SK-N-SH (cell line): ENCODE data around the gene CASP5. TPM values are rescaled to one million over a fixed set of nuclear protein-coding genes. Genes with fewer than 3 reads are reported as not detected.

Experiments used
- CTCF ChIA-PET: fragments of 300-600, 350-600 bp; formaldehyde crosslinking; extraction: SDS; loops from one replicate; lab custom pipeline; 2021; lab: Yijun Ruan, JAX
- POLR2A ChIA-PET: fragments of 350-600 bp; sonication (Branson Sonifier 250); formaldehyde crosslinking; extraction: SDS; loops from one replicate; lab custom pipeline; 2020; ENCODE audit warnings: antibody characterized with exemption, inconsistent platforms; lab: Yijun Ruan, JAX
- DNase-seq: peaks from one replicate; pipeline ENCODE4 v3.0.0; 2012
- H2AFZ ChIP-seq: fragments of 200-600 bp; sonication (generic); 2 replicates; pipeline ENCODE4 v1.8.1; 2016; ENCODE audit warnings: antibody characterized with exemption, mild to moderate bottlenecking, low read depth
- H3F3A ChIP-seq: fragments of 200-600 bp; sonication (generic); replicated peaks from 2 replicates; pipeline ENCODE3; 2016; ENCODE audit warnings: antibody characterized with exemption, mild to moderate bottlenecking; ENCODE audit not compliant: insufficient read depth
- H3K27ac ChIP-seq, 2 experiments: fragments of 200-500 bp in 1 of 2; fragments of 200-600 bp in 1 of 2; sonication (Bioruptor generic) in 1 of 2; sonication (generic), shearing (Covaris generic) in 1 of 2; 2 replicates each; pipeline versions ENCODE4 v1.5.1 to v1.6.1; 2014 to 2016; ENCODE audit warnings: low read depth in 2 of 2, inconsistent platforms in 1 of 2, low read length in 1 of 2, mild to moderate bottlenecking in 1 of 2, mixed read lengths in 1 of 2
- H3K27me3 ChIP-seq: fragments of 200-600 bp; sonication (generic), shearing (Covaris generic); 2 replicates; pipeline ENCODE4 v1.6.1; 2016; ENCODE audit warnings: mixed run types; ENCODE audit not compliant: insufficient read depth
- H3K36me3 ChIP-seq, 2 experiments: fragments of 200-500 bp in 1 of 2; fragments of 200-600 bp in 1 of 2; sonication (Bioruptor generic) in 1 of 2; sonication (generic) in 1 of 2; replicated peaks in 1 of 2; 2 replicates each; pipeline versions ENCODE3 to v1.5.1; 2014 to 2016; ENCODE audit warnings: low read length in 1 of 2, mild to moderate bottlenecking in 1 of 2; ENCODE audit not compliant: insufficient read depth in 2 of 2, control insufficient read depth in 1 of 2
- H3K4me1 ChIP-seq, 2 experiments: fragments of 200-500 bp in 1 of 2; fragments of 200-600 bp in 1 of 2; sonication (Bioruptor generic) in 1 of 2; sonication (generic), shearing (Covaris generic) in 1 of 2; 2 replicates each; pipeline versions ENCODE4 v1.5.1 to v1.6.1; 2014 to 2016; ENCODE audit warnings: low read depth in 1 of 2, low read length in 1 of 2, mixed run types in 1 of 2; ENCODE audit not compliant: insufficient read depth in 2 of 2, control insufficient read depth in 1 of 2
- H3K4me2 ChIP-seq: fragments of 200-600 bp; sonication (generic), shearing (Covaris generic); 2 replicates; pipeline ENCODE4 v1.6.1; 2017; ENCODE audit warnings: mixed run types
- H3K4me3 ChIP-seq, 2 experiments: fragments of 200-500 bp in 1 of 2; fragments of 200-600 bp in 1 of 2; sonication (Bioruptor generic) in 1 of 2; sonication (generic), shearing (Covaris generic) in 1 of 2; 2 replicates each; pipeline versions ENCODE4 v1.5.1 to v1.8.1; 2014 to 2016; ENCODE audit warnings: low read depth in 2 of 2, inconsistent platforms in 1 of 2, low read length in 1 of 2, mild to moderate bottlenecking in 1 of 2, mixed read lengths in 1 of 2, moderate library complexity in 1 of 2
- H3K79me2 ChIP-seq: fragments of 200-600 bp; sonication (generic); 2 replicates; pipeline ENCODE4 v1.8.1; 2017; ENCODE audit warnings: mild to moderate bottlenecking; ENCODE audit not compliant: insufficient read depth
- H3K9ac ChIP-seq: fragments of 200-600 bp; sonication (generic); 2 replicates; pipeline ENCODE4 v1.6.1; 2017; ENCODE audit warnings: mixed run types
- H3K9me2 ChIP-seq: fragments of 200-600 bp; sonication (generic); 2 replicates; pipeline ENCODE4 v1.6.1; 2017; ENCODE audit warnings: mixed run types
- H3K9me3 ChIP-seq: fragments of 200-600 bp; sonication (generic); 2 replicates; pipeline ENCODE4 v1.6.1; 2017; ENCODE audit warnings: mixed run types, mild to moderate bottlenecking, moderate library complexity
- H4K20me1 ChIP-seq: fragments of 200-600 bp; sonication (generic); 2 replicates; pipeline ENCODE4 v1.6.1; 2017; ENCODE audit warnings: mild to moderate bottlenecking, mixed run types; ENCODE audit not compliant: insufficient read depth
- CHD2 ChIP-seq: fragments of 150-350 bp; IDR thresholded peaks from 2 replicates; pipeline ENCODE4 v1.6.1; 2018; ENCODE audit warnings: low read length; ENCODE audit not compliant: partially characterized antibody
- EP300 ChIP-seq, 2 experiments: IDR thresholded peaks; 2 replicates each; pipeline versions ENCODE4 v1.4.0 to v1.6.1; 2012; ENCODE audit warnings: borderline replicate concordance in 1 of 2, low read depth in 1 of 2, low read length in 1 of 2
- FOXJ3 ChIP-seq: sonication (generic); formaldehyde crosslinking; IDR thresholded peaks from 2 replicates; pipeline ENCODE4 v1.5.1; 2020; ENCODE audit warnings: mild to moderate bottlenecking, missing genetic modification reagents
- GATA2 ChIP-seq: sonication (generic); formaldehyde crosslinking; IDR thresholded peaks from 2 replicates; pipeline ENCODE4 v1.5.0; 2020; ENCODE audit warnings: mild to moderate bottlenecking, missing genetic modification reagents
- IRF3 ChIP-seq: fragments of 150-350 bp; IDR thresholded peaks from 2 replicates; pipeline ENCODE4 v1.6.1; 2016; ENCODE audit warnings: mild to moderate bottlenecking, low read depth, low read length
- JUND ChIP-seq: IDR thresholded peaks from 2 replicates; pipeline ENCODE4 v1.4.0; 2012
- MEF2A ChIP-seq: IDR thresholded peaks from 2 replicates; pipeline ENCODE4 v1.4.0; 2012; ENCODE audit warnings: low read depth, borderline replicate concordance
- NRF1 ChIP-seq: IDR thresholded peaks from 2 replicates; pipeline ENCODE4 v1.6.1; 2012; ENCODE audit warnings: low read depth, mild to moderate bottlenecking, low read length
- PBX3 ChIP-seq: IDR thresholded peaks from 2 replicates; pipeline ENCODE4; 2012
- POLR2AphosphoS5 ChIP-seq: IDR thresholded peaks from 2 replicates; pipeline ENCODE4 v1.6.1; 2012; ENCODE audit warnings: low read depth, low read length
- RAD21 ChIP-seq: IDR thresholded peaks from 2 replicates; pipeline ENCODE4 v1.6.1; 2012; ENCODE audit warnings: mild to moderate bottlenecking, low read length
- RCOR1 ChIP-seq: fragments of 150-350 bp; IDR thresholded peaks from 2 replicates; pipeline ENCODE4 v1.6.1; 2017; ENCODE audit warnings: antibody characterized with exemption, low read length
- TCF12 ChIP-seq: IDR thresholded peaks from 2 replicates; pipeline ENCODE4 v1.4.0; 2012
- TEAD4 ChIP-seq: IDR thresholded peaks from 2 replicates; pipeline ENCODE4 v1.4.0; 2012; ENCODE audit warnings: mild to moderate bottlenecking, borderline replicate concordance; ENCODE audit not compliant: insufficient read depth
- YY1 ChIP-seq: IDR thresholded peaks from 2 replicates; pipeline ENCODE4 v1.4.0; 2012; ENCODE audit warnings: low read depth, mild to moderate bottlenecking
- WGBS: methylation state at CpG from one replicate; pipeline ENCODE4 v1.1.6; 2017; ENCODE audit warnings: low lambda C conversion rate; 5-methylcytosine and 5-hydroxymethylcytosine counted together
- polyA plus RNA-seq, 3 experiments: library from polyadenylated mRNA; depleted of rRNA; stranded (reverse); fragments of >200 nt; gene quantifications; 2 replicates each; pipeline ENCODE4 v1.2.3, GENCODE V29; 2012
- TF ChIP-seq, protein P1 (sequence below): fragments of 200-600 bp; sonication (generic); IDR thresholded peaks from 2 replicates; pipeline ENCODE4 v1.6.1; 2017; ENCODE audit warnings: antibody characterized with exemption, mild to moderate bottlenecking, moderate library complexity

The CASP5 gene
- polyA plus RNA-seq, 1 of the 3 experiments (the other 2 are of a cell fraction) = not detected

DNA sequence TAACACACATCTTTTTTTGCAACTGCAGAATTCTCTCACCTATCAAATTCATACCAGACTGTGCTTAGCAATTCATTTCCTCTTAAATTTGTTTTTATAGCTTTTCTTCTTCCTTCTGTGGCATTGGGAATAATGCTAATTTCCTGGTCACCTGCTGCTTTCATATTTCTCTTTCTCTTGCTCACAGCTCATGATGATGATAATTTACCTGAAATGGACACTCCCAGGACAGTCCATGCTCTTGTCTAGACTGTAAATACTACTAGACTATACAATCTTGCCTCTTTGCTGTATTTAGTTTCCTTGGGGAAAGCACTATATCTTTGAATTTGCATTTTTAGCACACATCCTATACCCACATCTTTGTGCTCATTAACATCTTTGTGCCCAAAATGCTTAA is 15.5 kb downstream of the CASP5 start:
- no peaks in the 10 kb centered on the region for H3K9me2 ChIP-seq
- H3K79me2 ChIP-seq = no peaks in the 10 kb centered on the region
- no peak overlapping the region for H3K9ac ChIP-seq
- CTCF ChIA-PET = no interaction called here
- peaks cover 0 to 5% of the 10 kb centered on the region in 2 experiments; a peak in 2 of 4 replicates for H3K4me1 ChIP-seq
- no peak for DNase-seq
- H3K27me3 ChIP-seq = no peaks in the 10 kb centered on the region
- no peak overlapping the region for H3K4me3 ChIP-seq
- H3K36me3 ChIP-seq = no peaks in the 10 kb centered on the region
- TF ChIP-seq YY1 = no peak
- no peak for TF ChIP-seq EP300 (IDR thresholded peaks at IDR 0.05; ENCODE audit: borderline replicate concordance in 1 of 2, low read depth in 1 of 2, low read length in 1 of 2)
- TF ChIP-seq TEAD4 = no peak
- TF ChIP-seq POLR2AphosphoS5 = no peak
- no peak for TF ChIP-seq JUND
- no peak for TF ChIP-seq NRF1
- H4K20me1 ChIP-seq = no peaks in the 10 kb centered on the region
- H3K27ac ChIP-seq = no peak overlapping the region
- POLR2A ChIA-PET = no interaction called here
- no peaks in the 10 kb centered on the region for H3K9me3 ChIP-seq
- no peak overlapping the region for H3K4me2 ChIP-seq
- H3F3A ChIP-seq = no peaks in the 10 kb centered on the region
- H2AFZ ChIP-seq = 0 out of 2 replicates have a peak overlapping the region, but pooled peaks have one; percentile 41

GRCh38 chr11:105005451-105005845 is 17.5 kb downstream of the CASP5 start:
- TF ChIP-seq MEF2A (no peak), IRF3 (no peak), RAD21 (peak; percentile 18; the same call in 1 of the 2 replicates), EP300 (IDR thresholded peaks at IDR 0.05; ENCODE audit: borderline replicate concordance in 1 of 2, low read depth in 1 of 2, low read length in 1 of 2) (peak in 1 of 2 experiments; percentile 84; a peak in 2 of 4 replicates), FOXJ3 (CRISPR knock-in tag) (peak; percentile 63), PBX3 (no peak), TCF12 (no peak), GATA2 (peak; percentile 89), CHD2 (peak; percentile 81), RCOR1 (peak; percentile 56; the same call in 1 of the 2 replicates), JUND (no peak)
- TF ChIP-seq, protein P1, sequence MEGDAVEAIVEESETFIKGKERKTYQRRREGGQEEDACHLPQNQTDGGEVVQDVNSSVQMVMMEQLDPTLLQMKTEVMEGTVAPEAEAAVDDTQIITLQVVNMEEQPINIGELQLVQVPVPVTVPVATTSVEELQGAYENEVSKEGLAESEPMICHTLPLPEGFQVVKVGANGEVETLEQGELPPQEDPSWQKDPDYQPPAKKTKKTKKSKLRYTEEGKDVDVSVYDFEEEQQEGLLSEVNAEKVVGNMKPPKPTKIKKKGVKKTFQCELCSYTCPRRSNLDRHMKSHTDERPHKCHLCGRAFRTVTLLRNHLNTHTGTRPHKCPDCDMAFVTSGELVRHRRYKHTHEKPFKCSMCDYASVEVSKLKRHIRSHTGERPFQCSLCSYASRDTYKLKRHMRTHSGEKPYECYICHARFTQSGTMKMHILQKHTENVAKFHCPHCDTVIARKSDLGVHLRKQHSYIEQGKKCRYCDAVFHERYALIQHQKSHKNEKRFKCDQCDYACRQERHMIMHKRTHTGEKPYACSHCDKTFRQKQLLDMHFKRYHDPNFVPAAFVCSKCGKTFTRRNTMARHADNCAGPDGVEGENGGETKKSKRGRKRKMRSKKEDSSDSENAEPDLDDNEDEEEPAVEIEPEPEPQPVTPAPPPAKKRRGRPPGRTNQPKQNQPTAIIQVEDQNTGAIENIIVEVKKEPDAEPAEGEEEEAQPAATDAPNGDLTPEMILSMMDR = no peak
- no peaks in the 10 kb centered on the region for H3K36me3 ChIP-seq
- ChIA-PET POLR2A (no interaction called here), CTCF (no interaction called here)
- H3K9ac ChIP-seq = no peak overlapping the region
- no peaks in the 10 kb centered on the region for H3K9me3 ChIP-seq
- peaks cover 0 to 5% of the 10 kb centered on the region in 2 experiments; a peak in 2 of 4 replicates for H3K4me1 ChIP-seq
- no peaks in the 10 kb centered on the region for H3K79me2 ChIP-seq
- H3K27me3 ChIP-seq = no peaks in the 10 kb centered on the region
- DNase-seq = peak; percentile 61
- no peak overlapping the region for H2AFZ ChIP-seq
- H3K4me3 ChIP-seq = no peak overlapping the region
- no peaks in the 10 kb centered on the region for H3K9me2 ChIP-seq
- H3K4me2 ChIP-seq = no peak overlapping the region
- 0 out of 4 replicates have a peak overlapping the region, but pooled peaks of 1 of the 2 experiments have one; percentile 16 for H3K27ac ChIP-seq
- 23% methylated on average over 3 of the region's 3 CpGs for WGBS
- no peaks in the 10 kb centered on the region for H4K20me1 ChIP-seq
- H3F3A ChIP-seq = no peaks in the 10 kb centered on the region
